GM21381 (cell line): Measurements from ENCODE around the gene PHF21A.

Experiments
- ATAC-seq: cut with Tn5 transposase; IDR thresholded peaks from one replicate; pipeline ENCODE4 v1.9.1; 2021; ENCODE audit warnings: mild to moderate bottlenecking, moderate library complexity; ENCODE audit not compliant: unreplicated experiment

The PHF21A gene

GRCh38 chr11:45924036-45924915 is 197.0 kb downstream of the PHF21A start:
- no peak for ATAC-seq

- ATAC-seq: no peak
Observed at GRCh38 chr11:45922425-45923082, 198.7 kb downstream of the PHF21A start, which contains the start of gene LARGE2. LARGE2 (plus strand) TSS chr11:45922656; CDS start chr11:45922883, 227 bp downstream.

- no peak for ATAC-seq
Observed at GRCh38 chr11:45921561-45922424, 199.5 kb downstream of the PHF21A start.

GRCh38 chr11:45920531-45921477 is 200.4 kb downstream of the PHF21A start:
- ATAC-seq: no peak

DNA sequence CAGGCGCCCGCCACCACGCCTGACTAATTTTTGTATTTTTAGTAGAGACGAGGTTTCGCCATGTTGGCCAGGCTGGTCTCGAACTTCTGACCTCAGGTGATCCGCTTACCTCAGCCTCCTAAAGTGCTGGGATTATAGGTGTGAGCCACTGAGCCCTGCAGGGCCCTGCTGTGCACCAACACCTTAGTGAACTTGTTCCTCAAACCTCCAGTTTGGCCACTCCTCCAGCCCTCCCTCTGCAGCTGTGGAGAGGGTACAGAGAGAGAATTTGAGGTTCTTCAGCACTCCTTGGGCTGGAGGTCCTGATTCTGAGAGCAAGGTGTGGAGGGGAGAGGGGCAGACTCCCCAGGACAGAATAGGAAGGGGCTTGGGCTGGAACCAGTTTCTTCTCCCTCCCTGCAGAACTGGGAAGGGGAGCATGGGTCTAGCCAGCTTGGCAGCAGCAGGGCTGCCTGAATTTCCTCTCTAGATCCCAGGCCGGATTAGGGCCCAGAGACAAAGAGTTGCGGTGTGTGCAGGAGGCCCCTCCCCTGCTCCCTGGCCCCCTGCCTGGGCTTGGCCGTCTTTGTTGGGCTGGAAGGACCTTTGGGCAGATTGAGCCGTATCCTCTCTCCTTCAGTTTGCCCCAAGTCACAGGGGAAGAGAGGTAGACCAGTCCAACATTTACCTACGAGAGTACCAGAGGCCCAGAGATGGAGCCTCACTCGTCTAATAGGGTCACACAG is 201.3 kb downstream of the PHF21A start:
- ATAC-seq: no peak

DNA sequence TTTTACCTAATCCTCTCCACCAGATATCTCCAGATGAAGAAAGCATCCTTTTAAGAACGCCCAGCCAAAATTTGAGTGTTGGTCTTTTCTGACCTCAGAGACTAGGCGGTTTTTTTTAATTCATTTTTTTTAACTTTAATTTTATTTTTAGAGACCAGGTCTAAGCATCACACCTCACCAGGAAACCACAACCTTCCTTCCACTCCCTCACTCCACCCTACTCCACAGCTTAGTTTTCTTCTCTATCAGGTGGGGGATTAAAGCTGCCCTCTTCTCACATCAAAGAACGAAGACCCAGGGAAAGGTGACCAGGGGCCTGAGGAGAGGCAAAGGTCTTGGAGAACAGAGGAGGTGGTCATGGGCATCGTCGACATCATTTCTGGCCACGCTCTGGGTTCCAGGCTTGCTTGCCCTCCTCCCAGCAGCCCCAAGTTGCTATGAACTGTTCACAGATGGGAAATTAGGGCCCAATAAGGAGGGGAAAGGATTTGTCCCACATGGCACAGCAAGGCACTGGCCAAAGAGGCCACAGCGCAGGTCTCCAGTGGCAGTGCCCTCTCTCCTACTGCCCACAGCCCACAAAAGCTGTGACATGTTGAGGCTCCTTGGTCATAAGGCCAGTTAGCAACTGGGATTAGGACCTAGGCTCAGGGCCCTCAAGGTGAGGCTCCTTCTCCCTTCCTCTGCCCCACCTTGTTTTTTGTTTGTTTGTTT is 202.1 kb downstream of the PHF21A start:
- no peak for ATAC-seq

DNA sequence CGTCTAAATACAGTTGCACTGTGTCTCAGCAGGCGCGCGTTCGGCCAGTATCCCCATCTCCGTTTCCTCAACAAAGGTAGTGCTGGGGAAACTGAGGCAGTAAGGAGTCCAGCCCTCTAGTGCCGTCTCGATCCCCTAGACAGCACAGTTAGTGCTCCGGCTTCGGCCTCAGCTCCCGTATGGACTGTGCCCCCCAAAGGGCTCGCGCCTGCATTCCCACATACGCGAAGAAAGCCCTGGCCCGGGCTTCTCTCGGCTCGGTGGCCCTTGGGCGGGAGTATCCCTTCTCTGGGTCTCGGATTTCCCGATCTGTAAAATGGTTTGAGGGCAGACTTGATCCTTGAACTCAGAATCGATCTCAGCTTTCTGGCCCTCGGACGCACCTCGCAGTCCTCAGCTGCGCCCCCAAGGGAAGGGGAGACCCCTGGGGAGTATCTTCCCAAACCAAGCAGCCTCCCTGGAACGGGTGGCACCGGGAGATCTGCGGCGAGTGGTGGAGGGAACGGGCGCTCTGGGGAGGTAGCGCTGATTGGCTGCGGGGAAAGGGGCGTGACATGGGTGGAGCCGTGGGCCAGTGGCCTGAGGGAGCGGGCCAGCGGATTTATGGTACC is 202.8 kb downstream of the PHF21A start:
- no peak for ATAC-seq

DNA sequence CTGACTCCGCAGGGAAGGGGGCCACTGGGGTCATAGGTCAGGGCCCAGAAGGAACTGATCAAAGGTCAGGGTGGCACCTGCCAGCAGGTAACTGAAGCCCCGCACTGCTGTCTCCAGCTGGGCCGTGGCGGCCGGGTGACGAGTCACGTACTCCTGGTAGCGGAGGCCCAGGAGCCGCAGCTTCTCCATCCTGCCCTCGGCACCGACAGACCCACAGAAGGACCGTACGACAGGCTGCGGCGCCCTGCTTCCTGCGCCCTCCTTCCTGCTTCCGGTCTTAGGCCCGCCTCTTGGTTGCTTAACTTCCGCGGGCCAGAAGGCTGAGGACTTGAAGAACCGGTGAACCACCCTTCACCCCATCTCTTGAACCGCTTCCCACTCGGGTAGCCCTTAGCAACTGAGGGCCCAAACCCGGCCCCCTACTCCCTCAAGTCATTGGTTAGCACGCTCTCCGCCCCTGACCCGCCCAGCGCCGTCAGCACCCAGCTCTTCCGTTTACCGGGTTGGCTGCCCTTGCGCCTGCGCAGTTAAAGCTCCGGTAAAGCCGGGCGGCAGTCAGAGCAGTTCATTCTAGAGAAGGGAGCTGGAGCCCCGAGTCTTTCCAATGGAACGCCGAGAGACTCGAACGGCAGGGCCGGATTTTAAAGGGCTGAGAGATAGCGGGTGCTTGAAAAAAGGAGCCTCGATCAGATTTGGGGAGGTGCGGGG is 203.5 kb downstream of the PHF21A start, which contains the start of gene PEX16:
Gene PEX16 (minus strand): TSS at position 255 of the 708 bp plus-strand sequence. CDS start 66 bp downstream, at position 189.
- ATAC-seq: peak; percentile 88

- peak; percentile 1 for ATAC-seq
Observed at GRCh38 chr11:45917286-45917622, 204.0 kb downstream of the PHF21A start.

GRCh38 chr11:45915446-45915845 is 205.8 kb downstream of the PHF21A start:
- ATAC-seq: no peak

DNA sequence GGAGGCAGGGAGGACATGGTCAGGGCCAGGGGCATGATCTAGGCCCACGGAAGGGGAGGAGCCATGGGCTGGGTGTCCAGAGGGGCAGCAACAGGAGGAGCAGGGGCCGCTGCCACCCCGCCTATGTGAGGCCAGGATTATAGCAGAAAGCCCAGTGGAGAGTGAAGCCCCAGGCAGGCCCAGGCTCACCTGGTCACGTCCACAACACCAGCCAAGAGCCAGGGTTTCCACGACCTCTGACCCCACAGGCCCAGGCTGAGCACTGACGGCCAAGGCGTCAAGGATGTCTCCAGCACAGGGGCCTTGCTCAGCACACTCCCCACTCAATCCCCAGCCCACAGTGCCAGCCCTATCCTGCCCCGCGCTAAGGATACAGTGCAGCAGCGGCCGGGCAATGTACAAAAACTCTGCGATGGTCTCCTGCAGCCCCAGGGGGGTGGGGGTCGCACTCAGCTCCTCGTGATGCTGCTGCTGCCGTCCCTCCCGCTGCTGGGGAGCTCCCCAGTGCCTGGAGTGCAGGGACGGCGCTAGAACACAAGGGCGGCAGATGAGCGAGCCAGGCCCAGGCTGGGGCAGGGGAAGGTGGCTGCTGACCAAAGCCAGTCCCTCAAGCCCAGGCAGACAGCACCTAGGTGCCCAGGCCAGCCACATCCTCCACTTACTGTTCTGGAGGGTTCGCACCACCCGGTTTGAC is 207.2 kb downstream of the PHF21A start:
- no peak for ATAC-seq

- ATAC-seq: no peak
Observed at GRCh38 chr11:45913514-45913913, 207.7 kb downstream of the PHF21A start.

- no peak for ATAC-seq
Observed at GRCh38 chr11:45910623-45911022, 210.6 kb downstream of the PHF21A start.

- ATAC-seq: no peak
Observed at GRCh38 chr11:45909594-45910475, 211.4 kb downstream of the PHF21A start.

DNA sequence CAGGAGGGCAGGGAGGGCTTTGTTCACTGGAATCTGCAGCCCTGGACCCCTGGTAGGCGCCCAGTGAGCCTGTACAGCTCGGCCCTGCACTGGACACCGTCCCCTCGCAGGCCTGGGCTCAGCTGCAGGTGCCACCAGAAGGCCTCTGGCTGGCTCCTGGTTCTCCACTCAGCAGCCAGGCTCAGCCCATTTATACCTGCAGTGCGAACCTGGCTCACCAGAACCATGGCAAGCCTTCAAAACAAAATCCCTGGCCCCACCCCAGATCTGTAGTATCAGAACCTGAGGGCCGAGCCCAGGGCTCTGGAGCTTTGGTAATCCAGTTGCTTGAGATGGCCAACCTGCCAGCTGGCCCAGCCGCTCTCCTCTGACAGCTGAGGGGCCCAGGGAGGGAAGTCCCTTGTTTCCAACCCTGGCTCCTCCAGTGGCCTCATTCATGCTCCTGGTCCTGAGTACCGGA is 213.3 kb downstream of the PHF21A start:
- ATAC-seq: no peak
